GM12878 (cell line): ENCODE results near the gene SIM1. TPM values are rescaled to one million over a fixed set of nuclear protein-coding genes. Genes with fewer than 3 reads are reported as not detected.

ENCODE experiments used
- ATAC-seq: fragments of 200-7000 bp; cut with Tn5 transposase; 3 replicates; pipeline ENCODE4 v1.9.1; 2020; ENCODE audit warnings: mild to moderate bottlenecking, moderate library complexity
- BruUV-seq: library from RNA; stranded (reverse); fragments of 400-500 nt; replicated peaks from 2 replicates; lab custom pipeline; 2021; lab: Mats Ljungman, UMichigan
- CTCF ChIA-PET: fragments of 300-600 bp; sonication (Branson Sonifier 250); formaldehyde crosslinking; extraction: SDS; loops from one replicate; lab custom pipeline; 2021; ENCODE audit warnings: inconsistent platforms; lab: Yijun Ruan, JAX
- POLR2A ChIA-PET: fragments of 350-600 bp; formaldehyde crosslinking; extraction: SDS; loops from one replicate; lab custom pipeline; 2021; ENCODE audit warnings: inconsistent platforms; lab: Charles Lee
- RAD21 ChIA-PET: fragments of 300-600 bp; sonication (Branson Sonifier 250); formaldehyde crosslinking; loops from one replicate; lab custom pipeline; 2023; ENCODE audit warnings: antibody characterized with exemption; ENCODE audit not compliant: unreplicated experiment; lab: Charles Lee
- SMC1A ChIA-PET: fragments of 300-600 bp; sonication (Branson Sonifier 250); formaldehyde crosslinking; loops from one replicate; lab custom pipeline; 2023; ENCODE audit not compliant: unreplicated experiment, uncharacterized antibody; lab: Charles Lee
- DNase-seq: peaks from one replicate; pipeline ENCODE4 v3.0.0-alpha.2; 2011; ENCODE audit warnings: low read depth, low spot score
- FAIRE-seq: peaks from 3 replicates; lab custom pipeline; 2011; peaks lifted over from hg19 to GRCh38; lab: Jason Lieb, UNC
- H2AFZ ChIP-seq: 2 replicates; pipeline ENCODE4 v1.6.0; 2011; ENCODE audit warnings: low read depth, low read length, control low read depth; ENCODE audit not compliant: control insufficient read depth
- H3K27ac ChIP-seq: 2 replicates; pipeline ENCODE4 v1.5.1; 2011; ENCODE audit warnings: control low read depth; ENCODE audit not compliant: control insufficient read depth, insufficient read depth
- H3K27me3 ChIP-seq, 2 experiments: replicated peaks in 1 of 2; 2 replicates each; pipeline versions ENCODE4 v1.6.0 to v1.6.1; 2011; ENCODE audit warnings: low read length in 1 of 2; ENCODE audit not compliant: control insufficient read depth in 2 of 2, insufficient read depth in 2 of 2
- H3K36me3 ChIP-seq, 2 experiments: 2 replicates each; pipeline ENCODE4 v1.5.1; 2011; ENCODE audit warnings: low read length in 1 of 2; ENCODE audit not compliant: control insufficient read depth in 2 of 2, insufficient read depth in 2 of 2
- H3K4me1 ChIP-seq: 2 replicates; pipeline ENCODE4 v1.6.1; 2011; ENCODE audit warnings: mild to moderate bottlenecking, low read length, moderate library complexity, mixed read lengths; ENCODE audit not compliant: control insufficient read depth, insufficient read depth
- H3K4me2 ChIP-seq: 2 replicates; pipeline ENCODE4 v1.6.0; 2011; ENCODE audit warnings: control low read depth; ENCODE audit not compliant: control insufficient read depth, insufficient read depth
- H3K4me3 ChIP-seq: fragments of 200-600 bp; sonication (generic); 2 replicates; pipeline ENCODE4 v1.5.1; 2016
- H3K79me2 ChIP-seq: 2 replicates; pipeline ENCODE4 v1.6.0; 2011; ENCODE audit warnings: low read length; ENCODE audit not compliant: control insufficient read depth, insufficient read depth
- H3K9ac ChIP-seq: 2 replicates; pipeline ENCODE4 v1.8.0; 2011; ENCODE audit warnings: low read length, control low read depth, mixed read lengths; ENCODE audit not compliant: control insufficient read depth, insufficient read depth
- H3K9me3 ChIP-seq: replicated peaks from 3 replicates; pipeline ENCODE4 v1.5.1; 2011; ENCODE audit warnings: mild to moderate bottlenecking, low read length; ENCODE audit not compliant: control insufficient read depth, insufficient read depth
- H4K20me1 ChIP-seq: 2 replicates; pipeline ENCODE4 v1.6.0; 2011; ENCODE audit not compliant: control insufficient read depth, insufficient read depth
- BACH1 ChIP-seq: fragments of 450-650 bp; IDR thresholded peaks from 2 replicates; pipeline ENCODE4 v1.6.1; 2017; ENCODE audit warnings: mild to moderate bottlenecking, borderline replicate concordance
- CREM ChIP-seq: IDR thresholded peaks from 2 replicates; pipeline ENCODE4 v1.6.1; 2014; ENCODE audit warnings: antibody characterized with exemption, low read depth
- DPF2 ChIP-seq: fragments of 450-650 bp; IDR thresholded peaks from 2 replicates; pipeline ENCODE4 v1.6.1; 2017; ENCODE audit warnings: mild to moderate bottlenecking
- ELK1 ChIP-seq: IDR thresholded peaks from 2 replicates; pipeline ENCODE4 v1.6.1; 2012; ENCODE audit warnings: low read depth, low read length, improper control_type of control experiment
- ETV6 ChIP-seq, 2 experiments: fragments of 450-650 bp in 1 of 2; IDR thresholded peaks in 1 of 2; conservative IDR thresholded peaks in 1 of 2; 2 replicates each; pipeline ENCODE4 v1.6.1; 2014; ENCODE audit warnings: antibody characterized with exemption in 1 of 2, borderline replicate concordance in 1 of 2, low read depth in 1 of 2, mild to moderate bottlenecking in 1 of 2, moderate library complexity in 1 of 2
- FOXK2 ChIP-seq: fragments of 450-650 bp; IDR thresholded peaks from 2 replicates; pipeline ENCODE4 v1.6.1; 2017; ENCODE audit warnings: mild to moderate bottlenecking, moderate library complexity
- IKZF2 ChIP-seq, 2 experiments: fragments of 450-650 bp; IDR thresholded peaks; 2 replicates each; pipeline ENCODE4 v1.6.1; 2017; ENCODE audit warnings: mild to moderate bottlenecking in 2 of 2, moderate library complexity in 2 of 2
- MTA3 ChIP-seq: IDR thresholded peaks from 2 replicates; pipeline ENCODE4 v1.6.1; 2012; ENCODE audit warnings: low read length, inconsistent platforms, borderline replicate concordance
- NFIC ChIP-seq: IDR thresholded peaks from 2 replicates; pipeline ENCODE4 v1.6.1; 2012; ENCODE audit warnings: low read depth, mild to moderate bottlenecking, inconsistent platforms, low read length, moderate library complexity
- NR2F1 ChIP-seq: fragments of 450-650 bp; conservative IDR thresholded peaks from 2 replicates; pipeline ENCODE4 v1.6.1; 2017; ENCODE audit warnings: mild to moderate bottlenecking
- PBX3 ChIP-seq: IDR thresholded peaks from 2 replicates; pipeline ENCODE4 v1.6.1; 2011; ENCODE audit warnings: mild to moderate bottlenecking, low read depth, low read length, moderate library complexity; ENCODE audit not compliant: insufficient replicate concordance
- RB1 ChIP-seq: fragments of 450-650 bp; formaldehyde crosslinking; IDR thresholded peaks from 2 replicates; pipeline ENCODE4 v1.6.1; 2017; ENCODE audit warnings: mild to moderate bottlenecking, borderline replicate concordance
- SIX5 ChIP-seq: IDR thresholded peaks from 2 replicates; pipeline ENCODE4 v1.6.1; 2011; ENCODE audit warnings: mild to moderate bottlenecking, low read depth, low read length, moderate library complexity; ENCODE audit not compliant: severe bottlenecking
- SMARCA5 ChIP-seq: fragments of 450-650 bp; IDR thresholded peaks from 2 replicates; pipeline ENCODE4 v1.6.1; 2017; ENCODE audit warnings: mild to moderate bottlenecking
- SPI1 ChIP-seq: IDR thresholded peaks from 2 replicates; pipeline ENCODE4 v1.6.1; 2011; ENCODE audit warnings: low read depth, mild to moderate bottlenecking, low read length, moderate library complexity, borderline replicate concordance; ENCODE audit not compliant: insufficient read depth
- TCF3 ChIP-seq: IDR thresholded peaks from 2 replicates; pipeline ENCODE4 v1.6.1; 2012; ENCODE audit warnings: low read depth, mild to moderate bottlenecking, low read length, borderline replicate concordance; ENCODE audit not compliant: insufficient read depth
- ZBED1 ChIP-seq: IDR thresholded peaks from 2 replicates; pipeline ENCODE4 v1.6.1; 2016; ENCODE audit warnings: borderline replicate concordance
- WGBS: methylation state at CpG from one replicate; pipeline ENCODE4 v1.1.6; 2016; ENCODE audit warnings: low lambda C conversion rate; ENCODE audit not compliant: insufficient replicate concordance, insufficient coverage; ENCODE audit errors: missing lambda C conversion rate; 5-methylcytosine and 5-hydroxymethylcytosine counted together
- in situ Hi-C: fragments of 300-500 bp; cut with MboI; formaldehyde crosslinking; loops from 9 replicates; pipeline ENCODE4 v1.14.3; 2018; ENCODE audit warnings: mixed read lengths
- intact Hi-C: fragments of 100-400 bp; cut with micrococcal nuclease; formaldehyde crosslinking; loops from one replicate; pipeline ENCODE4 v1.14.2; 2022; ENCODE audit not compliant: unreplicated experiment
- polyA plus RNA-seq, 11 experiments: library from polyadenylated mRNA; depleted of rRNA in 4 of 11; unstranded in 6 of 11; stranded (reverse) in 5 of 11; fragments of >200 nt; fragmentation: Nextera tagmentation in 4 of 11; fragmentation: Illumina TruSeq in 1 of 11; extraction: Ambion mirVana in 4 of 11; extraction: Trizol in 1 of 11; gene quantifications; 1 replicate in 1 of 11; 2 replicates in 10 of 11; pipeline versions ENCODE4 v1.2.1 to v1.2.3, GENCODE V29; 2011 to 2016; ENCODE audit warnings: inconsistent platforms in 2 of 11, missing spikeins in 2 of 11, low read depth in 1 of 11
- total RNA-seq, 4 experiments: library from RNA; depleted of rRNA in 3 of 4; stranded (reverse); fragments of >200 nt in 3 of 4; fragmentation: Illumina TruSeq in 1 of 4; extraction: Trizol in 1 of 4; gene quantifications; 2 replicates each; pipeline versions ENCODE4 v1.2.1 to v1.2.3, GENCODE V29; 2013 to 2021
- TF ChIP-seq, protein P1 (sequence below): fragments of 450-650 bp; formaldehyde crosslinking; IDR thresholded peaks from 2 replicates; pipeline ENCODE4 v1.5.0; 2022; ENCODE audit warnings: mild to moderate bottlenecking, missing genetic modification characterization
- TF ChIP-seq, protein P2 (sequence below): IDR thresholded peaks from 2 replicates; pipeline ENCODE4 v1.6.1; 2011; ENCODE audit warnings: borderline replicate concordance, low read depth, mild to moderate bottlenecking, moderate library complexity, low read length; ENCODE audit not compliant: insufficient read depth, poor library complexity, severe bottlenecking

Gene SIM1
- total and polyA plus RNA-seq, 10 of the 15 experiments (the other 5 are each of a cell fraction or from before 2014, with no cell fraction given) = not detected

GRCh38 chr6:100371591-100371990, 93.1 kb downstream of the SIM1 start:
- TF ChIP-seq SIX5 = no peak
- TF ChIP-seq DPF2 = no peak
- no peak for TF ChIP-seq IKZF2 (IDR thresholded peaks at IDR 0.05)
- TF ChIP-seq CREM = no peak
- TF ChIP-seq FOXK2 = no peak
- TF ChIP-seq SPI1 = no peak
- TF ChIP-seq, protein P1, sequence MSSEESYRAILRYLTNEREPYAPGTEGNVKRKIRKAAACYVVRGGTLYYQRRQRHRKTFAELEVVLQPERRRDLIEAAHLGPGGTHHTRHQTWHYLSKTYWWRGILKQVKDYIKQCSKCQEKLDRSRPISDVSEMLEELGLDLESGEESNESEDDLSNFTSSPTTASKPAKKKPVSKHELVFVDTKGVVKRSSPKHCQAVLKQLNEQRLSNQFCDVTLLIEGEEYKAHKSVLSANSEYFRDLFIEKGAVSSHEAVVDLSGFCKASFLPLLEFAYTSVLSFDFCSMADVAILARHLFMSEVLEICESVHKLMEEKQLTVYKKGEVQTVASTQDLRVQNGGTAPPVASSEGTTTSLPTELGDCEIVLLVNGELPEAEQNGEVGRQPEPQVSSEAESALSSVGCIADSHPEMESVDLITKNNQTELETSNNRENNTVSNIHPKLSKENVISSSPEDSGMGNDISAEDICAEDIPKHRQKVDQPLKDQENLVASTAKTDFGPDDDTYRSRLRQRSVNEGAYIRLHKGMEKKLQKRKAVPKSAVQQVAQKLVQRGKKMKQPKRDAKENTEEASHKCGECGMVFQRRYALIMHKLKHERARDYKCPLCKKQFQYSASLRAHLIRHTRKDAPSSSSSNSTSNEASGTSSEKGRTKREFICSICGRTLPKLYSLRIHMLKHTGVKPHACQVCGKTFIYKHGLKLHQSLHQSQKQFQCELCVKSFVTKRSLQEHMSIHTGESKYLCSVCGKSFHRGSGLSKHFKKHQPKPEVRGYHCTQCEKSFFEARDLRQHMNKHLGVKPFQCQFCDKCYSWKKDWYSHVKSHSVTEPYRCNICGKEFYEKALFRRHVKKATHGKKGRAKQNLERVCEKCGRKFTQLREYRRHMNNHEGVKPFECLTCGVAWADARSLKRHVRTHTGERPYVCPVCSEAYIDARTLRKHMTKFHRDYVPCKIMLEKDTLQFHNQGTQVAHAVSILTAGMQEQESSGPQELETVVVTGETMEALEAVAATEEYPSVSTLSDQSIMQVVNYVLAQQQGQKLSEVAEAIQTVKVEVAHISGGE (CRISPR knock-in tag) = no peak
- TF ChIP-seq RB1 = no peak
- TF ChIP-seq ETV6 (conservative IDR thresholded peaks at IDR 0.05 in 1 of 2, IDR thresholded peaks at IDR 0.05 in 1 of 2; ENCODE audit: borderline replicate concordance in 1 of 2, low read depth in 1 of 2) = no peak
- no peak for TF ChIP-seq NFIC
- TF ChIP-seq ZBED1 = no peak
- no peak for TF ChIP-seq PBX3
- TF ChIP-seq MTA3 = no peak
- no peak for TF ChIP-seq BACH1
- TF ChIP-seq, protein P2, sequence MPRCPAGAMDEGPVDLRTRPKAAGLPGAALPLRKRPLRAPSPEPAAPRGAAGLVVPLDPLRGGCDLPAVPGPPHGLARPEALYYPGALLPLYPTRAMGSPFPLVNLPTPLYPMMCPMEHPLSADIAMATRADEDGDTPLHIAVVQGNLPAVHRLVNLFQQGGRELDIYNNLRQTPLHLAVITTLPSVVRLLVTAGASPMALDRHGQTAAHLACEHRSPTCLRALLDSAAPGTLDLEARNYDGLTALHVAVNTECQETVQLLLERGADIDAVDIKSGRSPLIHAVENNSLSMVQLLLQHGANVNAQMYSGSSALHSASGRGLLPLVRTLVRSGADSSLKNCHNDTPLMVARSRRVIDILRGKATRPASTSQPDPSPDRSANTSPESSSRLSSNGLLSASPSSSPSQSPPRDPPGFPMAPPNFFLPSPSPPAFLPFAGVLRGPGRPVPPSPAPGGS = no peak
- TF ChIP-seq SMARCA5 = no peak
- no peak for TF ChIP-seq ELK1
- TF ChIP-seq NR2F1 = no peak
- TF ChIP-seq TCF3 = no peak
- TF ChIP-seq, all 136 proteins: peak for 0
- H3K9me3 ChIP-seq = no peaks in the 10 kb centered on the region
- BruUV-seq = no TSS peak
- H3K79me2 ChIP-seq = no peaks in the 10 kb centered on the region
- ChIA-PET POLR2A (no interaction called here), CTCF (interaction anchor here (1.0 to 1.6 kb wide), 2 partner anchors 25 to 30 kb away, joined by 3 to 4 read pairs; no protein-coding TSS in a partner anchor), RAD21 (no interaction called here), SMC1A (no interaction called here)
- no peak overlapping the region for H2AFZ ChIP-seq
- in situ Hi-C loops = no loop called here
- FAIRE-seq = no peak
- 33% methylated on average over 4 of the region's 4 CpGs for WGBS
- intact Hi-C loops = loop anchor here (5.0 kb wide), 1 partner anchor 286 kb away; no protein-coding TSS in a partner anchor
- no peaks in the 10 kb centered on the region for H3K27me3 ChIP-seq
- H3K4me1 ChIP-seq = no peaks in the 10 kb centered on the region
- no peaks in the 10 kb centered on the region for H4K20me1 ChIP-seq
- no peak overlapping the region for H3K4me3 ChIP-seq
- DNase-seq = no peak
- H3K9ac ChIP-seq = no peak overlapping the region
- H3K36me3 ChIP-seq = no peaks in the 10 kb centered on the region
- H3K4me2 ChIP-seq = no peak overlapping the region
- H3K27ac ChIP-seq = no peak overlapping the region
- no peak for ATAC-seq
